Activated CD4-positive, CD25-positive, alpha-beta regulatory T cell treated with anti-CD3 and anti-CD28 coated beads, Interleukin-2, amount 50 U/mL, for 16 hours (primary cell): ENCODE data around the gene CUL5.

Experiments
- DNase-seq: peaks from one replicate; pipeline ENCODE4 v3.0.0-alpha.2; 2020; ENCODE audit warnings: low read depth, low spot score

The CUL5 gene

GRCh38 chr11:108008656-108009496 is at the start of gene CUL5:
Gene CUL5, plus strand, starts transcription at chr11:108008898. Its CDS starts 451 bp downstream, at chr11:108009349.
- DNase-seq = peak; percentile 80

DNA sequence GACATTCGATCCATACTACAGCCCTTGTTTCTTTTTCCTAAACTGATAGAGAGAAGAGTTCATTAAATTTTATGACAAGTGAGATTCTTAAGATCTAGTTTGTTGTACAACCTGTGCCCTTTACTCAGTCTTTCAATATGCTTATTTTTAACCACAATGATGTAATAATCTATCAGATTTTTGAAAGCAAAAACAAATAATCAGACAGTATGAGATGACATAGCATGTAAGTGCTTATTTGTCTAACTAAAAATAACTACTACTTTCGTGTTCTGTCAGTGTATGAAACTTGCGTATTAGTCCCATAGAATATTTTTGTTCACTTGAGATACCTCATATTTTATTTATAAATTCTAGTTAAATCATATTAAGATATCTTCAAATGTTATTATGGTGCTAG is 47.2 kb upstream of the CUL5 start:
- DNase-seq = no peak

GRCh38 chr11:107962181-107962580 is 46.5 kb upstream of the CUL5 start:
- no peak for DNase-seq

GRCh38 chr11:107963091-107963490 is 45.6 kb upstream of the CUL5 start:
- no peak for DNase-seq

- DNase-seq = no peak
These were observed 39.5 kb upstream of the CUL5 start for GRCh38 chr11:107969219-107969618.

DNA sequence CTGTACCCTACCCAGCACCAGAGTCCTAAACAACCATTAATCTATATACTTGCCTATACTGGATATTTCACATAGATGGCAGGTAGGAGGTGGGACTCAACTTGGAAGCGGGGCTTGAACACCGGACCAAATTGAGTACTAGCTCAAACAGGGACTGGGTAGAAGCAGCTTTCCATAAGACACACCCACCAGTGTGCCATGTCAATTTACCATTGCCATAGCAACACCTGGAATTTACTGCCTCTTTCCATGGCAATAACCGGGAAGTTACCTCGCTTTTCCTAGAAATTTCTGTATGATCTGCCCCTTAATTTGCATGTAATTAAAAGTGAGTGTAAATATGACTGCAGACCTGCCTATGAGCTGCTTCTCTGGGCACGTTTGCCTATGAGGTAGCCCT is 38.6 kb upstream of the CUL5 start:
- no peak for DNase-seq

- DNase-seq = no peak
These were observed 35.1 kb upstream of the CUL5 start for GRCh38 chr11:107973641-107974040.

GRCh38 chr11:107988397-107989158 is 20.1 kb upstream of the CUL5 start:
- DNase-seq = no peak

GRCh38 chr11:107991868-107992414 is 16.8 kb upstream of the CUL5 start:
- DNase-seq = no peak

GRCh38 chr11:107996006-107996776 is 12.5 kb upstream of the CUL5 start:
- no peak for DNase-seq

GRCh38 chr11:107998761-107999160 is 9.9 kb upstream of the CUL5 start:
- DNase-seq = no peak

DNA sequence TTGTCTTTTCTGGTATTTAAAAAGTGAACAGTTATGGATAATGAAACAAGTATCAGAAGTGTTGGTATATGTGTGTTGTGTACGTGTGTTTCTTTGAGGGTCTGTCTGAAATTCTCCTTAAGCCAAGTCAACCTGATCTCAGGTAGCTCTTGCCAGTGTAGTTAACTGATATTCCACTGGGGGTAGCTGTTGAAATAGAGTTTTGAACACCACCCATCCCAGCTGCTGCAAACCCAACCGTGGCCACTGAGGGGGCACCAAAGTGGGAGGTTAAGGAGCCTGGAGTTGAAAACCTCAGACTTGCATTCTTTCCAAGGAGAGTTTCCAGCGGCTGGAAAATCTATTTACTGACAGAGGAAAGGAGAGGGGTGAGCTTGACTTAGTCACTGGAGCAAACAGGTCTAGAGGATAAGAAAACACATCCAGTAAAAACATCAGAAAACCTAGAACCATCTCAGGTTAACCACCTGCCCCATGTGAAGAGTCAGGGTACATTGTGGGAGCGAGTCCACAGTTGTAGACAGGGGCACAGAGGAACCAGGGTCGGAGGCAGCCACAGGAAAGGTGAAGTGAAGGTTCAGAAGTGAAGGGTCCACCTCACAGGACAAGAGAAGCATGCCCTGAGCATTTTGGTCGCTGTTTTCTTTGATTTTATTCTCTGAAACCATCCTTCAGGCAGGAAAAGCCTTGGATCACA is 8.8 kb upstream of the CUL5 start:
- DNase-seq = no peak

GRCh38 chr11:108002476-108002875 is 6.2 kb upstream of the CUL5 start:
- no peak for DNase-seq

DNA sequence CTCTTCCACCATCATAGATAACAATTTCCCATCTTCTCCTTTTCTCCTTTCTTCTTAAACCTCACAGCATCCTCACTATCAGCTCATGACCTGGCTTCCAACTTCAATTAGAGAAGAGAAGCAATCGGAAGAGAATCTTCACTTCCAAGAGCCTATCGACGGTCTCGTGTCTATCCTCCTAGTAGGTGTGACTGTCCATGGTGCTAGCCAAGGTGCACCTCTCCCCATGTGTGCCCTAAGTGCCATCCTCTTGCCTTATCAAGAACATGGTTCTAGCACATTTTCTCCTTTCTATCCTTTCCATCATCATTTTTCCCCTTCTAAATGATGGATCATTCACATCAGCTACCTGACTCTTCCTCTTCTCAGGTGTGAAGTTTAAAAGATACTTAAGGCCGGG is 5.1 kb upstream of the CUL5 start:
- no peak for DNase-seq

GRCh38 chr11:108007819-108008218 is 879 bp upstream of the CUL5 start:
- no peak for DNase-seq

- no peak for DNase-seq
These were observed 1.0 kb downstream of the CUL5 start for GRCh38 chr11:108009497-108010370.

DNA sequence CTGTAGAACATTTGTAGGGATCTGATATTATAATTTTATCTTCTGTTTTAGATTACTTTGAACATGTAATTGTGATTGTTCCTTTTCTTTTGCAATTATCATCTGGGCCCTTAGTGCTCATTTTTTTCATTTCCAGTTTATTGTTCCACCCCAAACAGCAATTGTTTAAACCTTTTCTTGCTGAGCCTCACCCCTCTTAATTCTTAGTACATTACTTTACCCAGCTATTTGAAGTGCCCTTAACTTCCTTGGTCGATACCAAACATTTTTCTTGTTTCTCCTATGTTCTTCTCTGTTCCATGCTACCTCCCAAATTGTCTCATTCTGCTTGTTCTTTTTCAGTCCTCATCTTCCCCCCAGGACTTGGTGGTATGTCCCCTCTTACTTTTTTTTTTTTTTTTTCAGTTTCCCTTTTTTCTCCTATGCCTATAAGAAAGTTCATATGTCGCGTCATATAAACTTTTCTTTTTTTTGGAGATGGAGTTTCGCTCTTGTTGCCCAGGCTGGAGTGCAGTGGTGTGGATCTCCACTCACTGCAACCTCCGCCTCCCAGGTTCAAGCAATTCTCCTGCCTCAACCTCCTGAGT is 3.5 kb downstream of the CUL5 start:
- no peak for DNase-seq

DNA sequence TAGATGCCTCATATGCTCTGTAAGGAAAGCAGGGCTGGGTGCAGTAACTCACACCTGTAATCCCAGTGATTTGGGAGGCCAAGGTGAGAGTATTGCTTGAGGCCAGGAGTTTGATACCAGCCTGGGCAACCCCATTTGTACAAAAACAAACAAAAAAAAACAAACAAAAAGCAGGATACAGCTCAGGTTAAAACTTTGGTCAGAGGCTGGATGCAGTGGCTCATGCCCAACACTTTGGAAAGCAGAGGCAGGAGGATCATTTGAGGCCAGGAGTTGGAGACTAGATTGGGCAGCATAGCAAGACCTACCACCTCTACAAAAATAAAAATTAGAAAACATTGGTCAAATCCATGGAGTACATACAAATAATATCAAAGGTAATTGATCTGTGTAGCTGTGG is 7.9 kb downstream of the CUL5 start:
- DNase-seq = no peak

GRCh38 chr11:108018708-108019107 is 10.0 kb downstream of the CUL5 start:
- DNase-seq = no peak
